T-helper 2 cell (primary cell): ENCODE data around the gene BMERB1.
"Not testable (repeated sequence)": the region's sequence is repeated elsewhere in the genome, so short reads cannot be mapped to it uniquely, and the experiment has no call there.

Source experiments
- DNase-seq, 5 experiments: peaks; one replicate each; pipeline versions ENCODE4 v3.0.0 to v3.0.0-alpha.2; 2012 to 2022
- total RNA-seq, 2 donors: gene quantifications; one replicate each; lab custom pipeline; 2026; lab: John Stamatoyannopoulos, UW

BMERB1 gene
- 1.2 to 1.5 reads per million in 2 donors for total RNA-seq

DNA sequence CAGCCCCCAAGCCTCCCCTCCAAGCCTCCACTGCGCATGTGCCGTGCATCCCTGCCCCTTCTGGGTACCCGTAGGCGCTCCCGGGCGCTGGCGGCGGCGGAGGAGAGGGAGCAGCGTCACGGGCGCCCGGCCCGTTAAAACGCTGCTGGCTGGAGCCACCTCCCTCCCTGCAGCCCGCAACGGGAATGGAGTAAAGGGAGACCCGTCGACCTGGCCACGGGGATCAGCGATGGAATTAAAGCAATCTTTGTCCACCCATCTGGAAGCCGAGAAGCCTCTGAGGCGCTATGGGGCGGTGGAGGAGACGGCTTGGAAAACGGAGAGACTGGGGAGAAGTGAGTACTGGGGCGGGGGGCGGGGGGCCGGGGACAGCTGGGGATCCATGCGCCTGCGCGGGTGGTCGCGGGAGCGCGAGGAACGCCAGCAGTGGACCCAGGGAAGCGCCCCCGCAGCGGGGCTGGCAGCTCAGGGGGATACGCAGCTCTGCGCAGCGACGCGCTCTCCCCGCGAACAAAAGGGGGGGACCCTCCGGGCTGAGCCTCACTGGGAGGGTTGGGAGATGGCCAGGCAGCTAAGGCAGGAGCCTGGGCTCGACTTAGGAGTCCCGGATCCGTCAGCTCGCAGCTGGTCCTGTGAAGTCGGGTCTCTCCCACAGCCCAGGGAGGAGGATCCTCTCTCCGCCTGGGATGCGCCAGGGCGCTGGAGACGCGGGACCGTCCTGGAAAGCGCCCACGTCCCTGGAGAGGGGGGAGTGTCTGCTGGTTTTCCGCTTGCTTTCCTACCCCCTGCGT is at the start of gene BMERB1:
BMERB1 (plus strand) TSS at position 164 of the 791 bp plus-strand sequence; CDS start at position 230, 66 bp downstream.
- peak; percentile 0 to 84 (median 23) for DNase-seq

DNA sequence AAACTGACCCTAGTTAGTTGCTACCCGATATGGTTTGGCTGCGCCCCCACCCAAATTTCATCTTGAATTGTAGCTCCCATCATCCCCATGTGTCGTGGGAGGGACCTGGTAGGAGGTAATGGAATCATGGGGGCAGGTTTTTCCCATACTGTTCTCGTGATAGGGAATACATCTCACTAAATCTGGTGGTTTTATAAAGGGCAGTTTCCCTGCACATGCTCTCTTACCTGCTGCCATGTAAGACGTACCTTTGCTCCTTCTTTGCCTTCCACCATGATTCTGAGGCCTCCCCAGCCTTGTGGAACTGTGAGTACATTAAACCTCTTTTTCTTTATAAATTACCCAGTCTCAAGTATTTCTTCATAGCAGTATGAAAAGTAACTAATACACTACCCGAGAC is 46.3 kb upstream of the BMERB1 start:
- DNase-seq: not testable (repeated sequence)

DNA sequence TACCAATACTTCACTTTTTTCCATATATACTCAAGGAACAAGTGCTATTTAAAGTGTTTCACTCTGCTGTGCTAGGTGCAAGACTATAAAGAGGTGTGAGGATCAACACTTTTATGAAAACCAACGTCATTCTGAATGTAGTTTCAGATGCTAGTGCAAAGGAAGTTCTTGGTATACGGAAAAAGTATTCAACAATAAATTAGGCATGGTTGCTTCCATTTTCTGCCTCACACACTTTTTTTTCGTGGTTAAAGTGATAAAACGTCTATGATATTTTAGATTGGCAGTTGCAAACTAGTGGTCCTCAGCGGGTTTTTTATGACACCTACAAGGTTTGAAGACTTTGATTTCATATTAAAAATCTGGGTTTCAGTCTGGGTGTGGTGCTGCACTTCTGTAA is 44.5 kb upstream of the BMERB1 start:
- DNase-seq: peak in 2 of 5 experiments; percentile 10 to 23

GRCh38 chr16:15393025-15393424 is 41.4 kb upstream of the BMERB1 start:
- not testable (repeated sequence) for DNase-seq

GRCh38 chr16:15395631-15396508 is 38.5 kb upstream of the BMERB1 start, which contains the start of gene MPV17L:
MPV17L (plus strand) TSS chr16:15395754; CDS start chr16:15395898, 144 bp downstream.
- DNase-seq: peak in 1 of 5 experiments; percentile 5

DNA sequence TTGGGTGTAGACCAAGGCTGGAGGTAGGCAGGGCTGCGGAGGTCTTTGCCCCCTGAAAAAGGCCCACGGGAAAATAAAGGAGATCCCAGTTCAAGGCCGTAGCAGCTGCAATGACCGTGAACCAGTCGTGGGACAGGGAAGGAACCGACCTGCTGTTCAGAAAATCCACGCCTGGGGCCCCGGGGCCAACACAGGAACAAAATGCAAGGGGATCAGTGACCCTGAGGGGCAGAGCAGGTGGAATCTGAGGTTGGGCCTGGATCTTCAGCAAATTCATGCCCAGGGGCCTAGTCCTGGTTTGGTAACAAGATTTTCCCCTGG is 37.9 kb upstream of the BMERB1 start:
- not testable (repeated sequence) for DNase-seq

- DNase-seq: no peak
Observed at GRCh38 chr16:15396948-15397594, 37.3 kb upstream of the BMERB1 start.

DNA sequence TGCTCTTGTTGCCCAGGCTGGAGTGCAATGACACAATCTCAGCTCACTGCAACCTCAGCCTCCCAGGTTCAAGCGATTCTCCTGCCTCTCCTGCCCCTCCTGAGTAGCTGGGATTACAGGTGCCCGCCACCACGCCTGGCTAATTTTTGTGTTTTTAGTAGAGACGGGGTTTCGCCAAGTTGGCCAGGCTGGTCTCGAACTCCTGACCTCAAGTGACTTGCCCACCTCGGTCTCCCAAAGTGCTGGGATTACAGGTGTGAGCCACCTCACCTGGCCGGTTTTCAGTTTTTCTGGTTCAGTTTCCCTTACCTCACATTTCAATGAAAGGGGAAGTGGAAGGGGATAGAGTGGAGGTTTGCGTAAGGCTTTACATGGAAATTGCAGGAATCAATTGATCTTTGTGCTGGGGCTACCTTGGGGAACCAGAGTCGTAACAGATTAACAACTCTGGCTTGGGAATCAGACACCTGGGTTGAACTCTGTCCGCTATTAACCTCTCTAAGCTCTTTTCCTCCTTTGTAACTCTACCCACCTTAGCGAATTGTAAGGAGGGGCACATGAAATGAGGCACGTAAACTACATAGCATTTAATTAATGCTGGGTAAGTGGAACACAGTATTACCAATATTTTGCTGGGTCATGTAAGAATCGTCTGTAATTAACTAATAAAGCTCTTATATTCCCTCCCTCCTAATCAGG is 35.6 kb upstream of the BMERB1 start:
- no peak for DNase-seq

GRCh38 chr16:15399317-15399716 is 35.1 kb upstream of the BMERB1 start:
- DNase-seq: no peak

- not testable (repeated sequence) for DNase-seq
Observed at GRCh38 chr16:15400314-15400713, 34.1 kb upstream of the BMERB1 start.

DNA sequence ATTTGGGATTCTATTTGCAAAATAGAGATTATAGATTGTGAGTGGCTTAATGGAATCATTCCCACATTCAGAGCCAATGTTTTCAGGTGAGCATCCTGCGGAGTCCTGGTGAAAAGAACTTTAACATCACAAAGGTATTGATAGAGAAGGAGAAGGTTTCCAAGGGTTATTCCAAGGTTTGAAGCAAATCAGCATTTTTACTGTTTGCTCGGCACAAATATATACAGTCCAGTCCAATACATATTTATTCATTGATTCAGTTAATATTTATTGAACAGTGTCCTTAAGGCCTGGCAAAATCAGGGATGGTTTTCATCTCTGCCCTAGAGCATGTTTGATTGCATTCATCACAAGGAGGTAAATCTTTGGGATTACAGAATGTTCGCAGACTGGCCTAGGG is 32.4 kb upstream of the BMERB1 start:
- DNase-seq: no peak

DNA sequence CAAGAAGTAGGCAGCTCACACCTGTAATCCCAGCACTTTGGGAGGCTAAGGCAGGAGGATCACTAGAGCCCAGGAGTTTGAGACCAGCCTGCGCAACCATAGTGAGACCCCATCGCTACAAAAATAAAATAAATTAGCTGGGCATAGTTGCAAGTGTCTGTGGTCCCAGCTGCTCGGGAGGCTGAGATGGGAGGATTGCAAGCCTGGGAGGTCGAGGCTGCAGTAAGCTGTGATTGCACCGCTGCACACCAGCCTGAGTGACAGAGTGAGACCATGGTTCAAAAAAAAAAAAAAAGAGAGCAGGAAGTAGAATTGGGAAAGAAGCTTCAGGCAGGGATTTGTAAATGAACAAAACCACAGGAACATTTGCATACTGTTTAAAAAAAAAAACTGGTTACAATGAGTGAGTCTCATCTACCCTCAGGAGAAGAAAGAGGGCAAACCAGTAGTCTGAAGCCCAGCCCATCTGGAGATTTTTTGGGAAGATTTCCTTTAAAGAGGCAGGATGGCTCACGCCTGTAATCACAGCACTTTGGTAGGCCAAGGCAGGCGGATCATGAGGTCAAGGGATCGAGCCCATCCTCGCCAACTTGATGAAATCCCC is 30.9 kb upstream of the BMERB1 start:
- DNase-seq: no peak

GRCh38 chr16:15404091-15404490 is 30.3 kb upstream of the BMERB1 start:
- not testable (repeated sequence) for DNase-seq

GRCh38 chr16:15404792-15405191 is 29.6 kb upstream of the BMERB1 start:
- no peak for DNase-seq

- DNase-seq: not testable (repeated sequence)
Observed at GRCh38 chr16:15407756-15408155, 26.6 kb upstream of the BMERB1 start.

- DNase-seq: not testable (repeated sequence)
Observed at GRCh38 chr16:15409476-15409875, 24.9 kb upstream of the BMERB1 start.

- no peak for DNase-seq
Observed at GRCh38 chr16:15415511-15415985, 18.8 kb upstream of the BMERB1 start.

DNA sequence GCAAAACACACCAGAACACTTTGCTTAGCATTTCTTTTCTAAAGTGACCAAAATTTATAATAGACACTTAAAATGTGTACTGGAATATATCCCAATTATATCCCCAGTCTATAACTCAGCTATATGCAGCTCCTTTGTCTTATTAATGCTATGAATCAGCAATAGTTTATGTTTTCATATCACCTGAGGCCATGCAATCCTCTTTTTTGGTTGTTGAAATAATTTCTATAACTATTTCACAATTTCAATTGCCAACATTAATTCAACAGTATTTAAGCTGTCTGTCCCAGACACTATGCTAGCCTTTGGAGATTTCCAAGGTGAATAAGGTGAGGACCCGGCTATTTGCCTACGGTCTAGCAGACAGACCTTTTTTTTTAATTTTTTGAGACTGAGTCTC is 17.2 kb upstream of the BMERB1 start:
- DNase-seq: no peak

- DNase-seq: no peak
Observed at GRCh38 chr16:15418206-15418605, 16.2 kb upstream of the BMERB1 start.

GRCh38 chr16:15421696-15422095 is 12.7 kb upstream of the BMERB1 start:
- not testable (repeated sequence) for DNase-seq

DNA sequence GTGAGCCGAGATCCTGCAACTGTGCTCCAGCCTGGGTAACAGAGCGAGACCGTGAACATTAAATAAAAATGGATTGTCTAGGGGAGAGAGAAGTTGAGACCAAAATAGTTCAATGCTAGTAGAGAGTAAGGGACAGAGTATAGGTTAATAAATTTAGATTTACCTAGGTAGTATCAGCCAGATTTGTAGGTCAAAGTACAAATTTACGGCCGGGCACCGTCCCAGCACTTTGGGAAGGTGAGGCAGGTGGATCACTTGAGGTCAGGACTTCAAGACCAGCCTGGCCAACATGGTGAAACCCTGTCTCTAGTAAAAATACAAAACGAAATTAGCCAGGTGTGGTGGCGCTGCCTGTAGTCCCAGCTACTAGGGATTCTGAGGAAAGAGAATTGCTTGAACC is 12.2 kb upstream of the BMERB1 start:
- DNase-seq: no peak

DNA sequence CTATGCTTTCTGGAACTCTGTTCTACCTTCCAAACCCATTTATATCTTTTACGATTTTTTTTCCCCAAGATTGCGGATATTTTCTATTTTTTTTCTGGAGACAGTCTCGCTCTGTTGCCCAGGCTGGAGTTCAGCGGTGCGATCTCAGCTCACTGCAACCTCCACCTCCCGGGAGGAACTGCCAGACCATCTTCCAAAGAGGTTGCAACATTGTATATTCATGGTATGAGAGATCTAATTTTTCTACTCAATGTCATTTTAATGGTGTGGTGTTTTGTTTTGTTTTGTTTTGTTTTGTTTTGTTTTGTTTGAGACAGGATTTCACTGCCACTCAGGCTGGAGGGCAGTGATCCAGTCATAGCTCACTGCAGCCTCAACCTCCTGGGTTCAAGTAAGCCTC is 8.5 kb upstream of the BMERB1 start:
- DNase-seq: no peak
